Thymus (tissue), 11 donors: Measurements from ENCODE around the gene IFT122. TPM values are rescaled to one million over a fixed set of nuclear protein-coding genes. Genes with fewer than 3 reads are reported as not detected.
A peak's percentile ranks its signal among the peaks of the same experiment; 100 is the strongest.

Experiments
- DNase-seq, 9 donors: peaks; one replicate each; pipeline ENCODE4 v3.0.0-alpha.2; 2013; ENCODE audit warnings: low spot score in 9 of 9, low read depth in 6 of 9, missing footprints in 1 of 9
- H3K27ac ChIP-seq, 2 donors: one replicate each; pipeline ENCODE4 v1.5.1; 2013; ENCODE audit warnings: control low read depth in 1 of 2, low read depth in 1 of 2, low read length in 1 of 2, mild to moderate bottlenecking in 1 of 2, moderate library complexity in 1 of 2
- H3K27me3 ChIP-seq, 2 donors: one replicate each; pipeline ENCODE4 v1.5.1; 2013; ENCODE audit warnings: low read length in 1 of 2; ENCODE audit not compliant: control insufficient read depth in 2 of 2, insufficient read depth in 1 of 2
- H3K36me3 ChIP-seq, 2 donors: one replicate each; pipeline ENCODE4 v1.5.1; 2013; ENCODE audit warnings: low read length in 1 of 2, mild to moderate bottlenecking in 1 of 2, moderate library complexity in 1 of 2; ENCODE audit not compliant: control insufficient read depth in 2 of 2, insufficient read depth in 2 of 2
- H3K4me1 ChIP-seq, 2 donors: one replicate each; pipeline ENCODE4 v1.5.1; 2013; ENCODE audit warnings: low read length in 2 of 2; ENCODE audit not compliant: control insufficient read depth in 2 of 2, insufficient read depth in 2 of 2
- H3K4me3 ChIP-seq, 2 donors: one replicate each; pipeline ENCODE4 v1.5.1; 2013; ENCODE audit warnings: low read length in 2 of 2, control low read depth in 1 of 2, mild to moderate bottlenecking in 1 of 2
- H3K9me3 ChIP-seq, 2 donors: one replicate each; pipeline ENCODE4 v1.5.1; 2013; ENCODE audit warnings: low read length in 1 of 2, mild to moderate bottlenecking in 1 of 2; ENCODE audit not compliant: control insufficient read depth in 2 of 2, insufficient read depth in 1 of 2
- WGBS: extraction: QIAGEN DNeasy Blood & Tissue Kit; methylation state at CpG from one replicate; pipeline ENCODE4 v1.1.7; 2013; 5-methylcytosine and 5-hydroxymethylcytosine counted together
- polyA plus RNA-seq: library from polyadenylated mRNA; stranded (reverse); fragments of 200-250 nt; gene quantifications from one replicate; pipeline ENCODE4 v1.2.3, GENCODE V29; 2013
- total RNA-seq: library from RNA; stranded (reverse); fragments of 120-200 nt; gene quantifications from one replicate; pipeline ENCODE4 v1.2.4, GENCODE V29; 2013
- donor health status: healthy.

Gene IFT122
- total and polyA plus RNA-seq, 2 donors: 10.0 to 14.5 TPM

- WGBS: 6% methylated on average over 42 of the region's 42 CpGs
- Histone ChIP-seq H3K9me3 (no peaks in the 10 kb centered on the region), H3K27ac (peak within 1 kb of the TSS in 1 of 2 donors; percentile 26)
Observed at GRCh38 chr3:129428376-129429079, 11.5 kb upstream of the IFT122 start, which contains the start of gene EFCAB12. EFCAB12 (minus strand) TSS chr3:129428636; CDS start chr3:129428488, 148 bp downstream.

GRCh38 chr3:129429080-129429451 lies 11.0 kb upstream of the IFT122 start:
- WGBS: 93% methylated on average over 3 of the region's 3 CpGs
- Histone ChIP-seq H3K4me3 (no peak overlapping the region), H3K27me3 (peaks cover 0 to 9% of the 10 kb centered on the region in 2 donors), H3K27ac (peak overlapping the region in 1 of 2 donors; percentile 26), H3K4me1 (peaks cover 16 to 36% of the 10 kb centered on the region in 2 donors), H3K36me3 (peaks cover 27 to 44% of the 10 kb centered on the region in 2 donors), H3K9me3 (no peaks in the 10 kb centered on the region)
- no peak for DNase-seq

More at GRCh38 chr3:129428376-129429079, 11.5 kb upstream of the IFT122 start, which contains the start of gene EFCAB12:
- Histone ChIP-seq H3K36me3 (peaks cover 24 to 38% of the 10 kb centered on the region in 2 donors), H3K27me3 (peaks cover 0 to 9% of the 10 kb centered on the region in 2 donors), H3K4me3 (peak within 1 kb of the TSS; percentile 24 to 46), H3K4me1 (peaks cover 16 to 40% of the 10 kb centered on the region in 2 donors)
- peak; percentile 73 to 93 (median 84) for DNase-seq

- Histone ChIP-seq H3K4me3 (no peak overlapping the region), H3K36me3 (peaks cover 27 to 46% of the 10 kb centered on the region in 2 donors), H3K9me3 (no peaks in the 10 kb centered on the region), H3K27me3 (peaks cover 0 to 9% of the 10 kb centered on the region in 2 donors), H3K4me1 (peaks cover 16 to 33% of the 10 kb centered on the region in 2 donors), H3K27ac (peak overlapping the region in 1 of 2 donors; percentile 26)
- no peak for DNase-seq
- WGBS: 67% methylated on average over 4 of the region's 4 CpGs
Observed at GRCh38 chr3:129429602-129430001, 10.4 kb upstream of the IFT122 start.

DNA sequence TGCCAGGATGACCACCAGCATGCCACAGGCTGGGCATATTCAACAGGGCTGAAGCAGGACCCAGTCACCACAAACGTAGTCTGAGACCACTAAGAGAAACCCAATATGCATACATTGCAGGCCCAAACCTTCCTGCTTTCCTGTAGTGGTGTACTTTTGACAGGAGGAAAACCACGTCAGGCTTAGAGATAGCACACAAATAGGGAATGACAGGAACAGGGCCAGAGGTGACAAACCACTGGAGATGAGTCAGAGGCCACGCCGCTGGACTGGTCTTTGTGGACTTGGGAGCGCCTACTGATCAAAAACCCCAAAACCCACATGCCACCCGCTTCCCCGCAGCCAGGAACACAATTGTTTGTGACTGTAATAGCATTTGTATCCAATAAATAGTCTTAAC lies 8.0 kb upstream of the IFT122 start:
- no peak overlapping the region for H3K4me3 ChIP-seq
- no peak overlapping the region for H3K27ac ChIP-seq
- H3K4me1 ChIP-seq: peaks cover 13 to 25% of the 10 kb centered on the region in 2 donors
- H3K9me3 ChIP-seq: no peaks in the 10 kb centered on the region
- peaks cover 0 to 9% of the 10 kb centered on the region in 2 donors for H3K27me3 ChIP-seq
- no peak for DNase-seq
- WGBS: 94% methylated on average over 7 of the region's 7 CpGs
- H3K36me3 ChIP-seq: peaks cover 27 to 67% of the 10 kb centered on the region in 2 donors

DNA sequence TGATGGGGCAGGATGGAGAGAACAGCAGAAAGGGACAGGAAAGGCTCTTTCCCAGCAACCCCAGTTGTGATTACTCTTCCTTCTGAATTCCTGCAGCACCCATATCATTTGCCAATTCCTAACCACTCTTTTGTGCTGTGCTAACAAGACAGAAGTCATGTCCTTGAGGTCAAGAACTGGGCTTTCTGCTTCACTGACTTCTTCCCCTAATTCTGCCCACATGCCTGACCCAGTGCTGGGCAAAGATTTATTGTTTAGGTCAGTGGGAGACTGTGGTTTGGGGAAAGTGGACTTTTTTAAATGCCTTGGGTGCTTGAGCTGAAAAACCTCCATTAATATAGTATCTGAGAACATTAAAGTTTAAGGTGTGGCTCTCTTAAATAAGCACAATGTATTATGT lies 7.4 kb upstream of the IFT122 start:
- no peak for DNase-seq
- H3K36me3 ChIP-seq: peaks cover 27 to 73% of the 10 kb centered on the region in 2 donors
- no peak overlapping the region for H3K27ac ChIP-seq
- H3K27me3 ChIP-seq: peaks cover 0 to 5% of the 10 kb centered on the region in 2 donors
- peaks cover 13 to 23% of the 10 kb centered on the region in 2 donors for H3K4me1 ChIP-seq
- H3K9me3 ChIP-seq: no peaks in the 10 kb centered on the region
- H3K4me3 ChIP-seq: no peak overlapping the region

- H3K27me3 ChIP-seq: no peaks in the 10 kb centered on the region
- H3K9me3 ChIP-seq: no peaks in the 10 kb centered on the region
- H3K4me1 ChIP-seq: peaks cover 9 to 16% of the 10 kb centered on the region in 2 donors
- H3K4me3 ChIP-seq: no peak overlapping the region
- no peak for DNase-seq
- no peak overlapping the region for H3K27ac ChIP-seq
- peaks cover 27 to 78% of the 10 kb centered on the region in 2 donors for H3K36me3 ChIP-seq
- 98% methylated on average over 5 of the region's 5 CpGs for WGBS
Observed at GRCh38 chr3:129433565-129433964, 6.5 kb upstream of the IFT122 start.

DNA sequence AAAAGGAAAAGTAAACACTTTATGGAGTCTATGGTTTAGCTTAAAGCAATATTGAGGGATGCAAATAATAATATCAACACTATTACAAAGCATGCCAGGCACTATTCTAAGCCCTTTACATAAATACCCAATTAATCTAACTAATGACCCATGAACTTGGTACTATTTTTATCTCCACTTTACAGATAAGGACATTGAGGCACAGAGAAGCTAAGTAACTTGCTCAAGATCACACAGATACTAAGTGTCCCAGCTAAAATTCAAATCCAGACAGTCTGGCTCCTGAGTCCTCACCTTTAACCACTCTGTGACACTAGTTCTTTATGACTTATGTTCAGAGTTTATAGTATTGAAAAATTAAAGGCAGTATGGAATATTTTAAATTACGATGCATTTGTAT lies 5.9 kb upstream of the IFT122 start:
- no peak overlapping the region for H3K27ac ChIP-seq
- no peaks in the 10 kb centered on the region for H3K27me3 ChIP-seq
- H3K4me3 ChIP-seq: no peak overlapping the region
- no peak for DNase-seq
- H3K36me3 ChIP-seq: peaks cover 27 to 78% of the 10 kb centered on the region in 2 donors
- H3K9me3 ChIP-seq: no peaks in the 10 kb centered on the region
- WGBS: 99% methylated on average over 1 of the region's 1 CpG
- peaks cover 7 to 13% of the 10 kb centered on the region in 2 donors for H3K4me1 ChIP-seq

- Histone ChIP-seq H3K4me3 (no peak overlapping the region), H3K27ac (no peak overlapping the region), H3K9me3 (no peaks in the 10 kb centered on the region), H3K4me1 (peaks cover 7% of the 10 kb centered on the region in 2 donors), H3K36me3 (peaks cover 23 to 71% of the 10 kb centered on the region in 2 donors), H3K27me3 (no peaks in the 10 kb centered on the region)
- DNase-seq: no peak
- WGBS: 99% methylated on average over 1 of the region's 1 CpG
Observed at GRCh38 chr3:129435367-129435766, 4.7 kb upstream of the IFT122 start.

DNA sequence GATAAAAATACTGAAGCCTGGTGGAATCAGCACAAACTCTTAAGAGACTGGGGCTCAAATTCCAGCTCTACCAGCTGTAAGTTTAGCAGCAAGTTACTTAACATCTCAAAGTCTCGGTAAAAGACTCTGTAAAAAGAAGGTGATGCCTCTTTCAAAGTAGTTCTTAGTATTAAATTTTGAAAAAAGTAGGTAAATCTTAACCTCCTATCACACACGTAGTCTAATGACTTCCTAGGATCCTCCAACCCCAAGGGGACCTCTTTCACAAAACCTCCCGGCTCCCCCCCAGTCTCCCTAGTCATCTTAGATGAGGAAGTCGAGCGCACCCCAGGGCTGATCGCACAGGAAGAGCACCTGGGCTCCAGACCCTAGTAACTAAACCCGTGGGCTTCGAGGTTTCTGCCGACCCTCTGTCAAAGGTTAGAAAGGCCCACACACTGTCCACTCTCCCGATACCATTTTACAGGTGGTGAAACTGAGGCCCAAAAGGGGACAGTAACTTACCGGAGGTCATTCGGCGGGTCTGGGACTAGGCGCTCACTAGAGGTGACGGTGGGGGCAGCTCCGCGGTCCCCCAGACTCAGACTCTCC lies 703 bp upstream of the IFT122 start:
- H3K4me3 ChIP-seq: peak overlapping the region; percentile 92 to 97
- H3K27ac ChIP-seq: peak overlapping the region; percentile 98 to 99
- peak; percentile 24 to 82 (median 62) for DNase-seq
- no peaks in the 10 kb centered on the region for H3K9me3 ChIP-seq
- under 1% methylated on average over 17 of the region's 17 CpGs for WGBS
- peaks cover 0 to 32% of the 10 kb centered on the region in 2 donors for H3K36me3 ChIP-seq
- peaks cover 13 to 29% of the 10 kb centered on the region in 2 donors for H3K4me1 ChIP-seq
- no peaks in the 10 kb centered on the region for H3K27me3 ChIP-seq
